Loucy (cell line): ENCODE results near the gene FAM193A.

Source experiments
- H2AFZ ChIP-seq: fragments of 200-600 bp; sonication (generic); 2 replicates; pipeline ENCODE4 v1.6.0; 2016; ENCODE audit warnings: antibody characterized with exemption, mild to moderate bottlenecking, low read length, moderate library complexity
- H3F3A ChIP-seq: fragments of 200-600 bp; 2 replicates; pipeline ENCODE4 v1.6.0; 2016; ENCODE audit warnings: antibody characterized with exemption, low read depth, mild to moderate bottlenecking
- H3K27me3 ChIP-seq: fragments of 200-600 bp; sonication (generic); 2 replicates; pipeline ENCODE4 v1.6.1; 2014; ENCODE audit warnings: low read length, mild to moderate bottlenecking; ENCODE audit not compliant: insufficient read depth, poor library complexity, severe bottlenecking
- H3K36me3 ChIP-seq: fragments of 200-600 bp; sonication (generic); 2 replicates; pipeline ENCODE4 v1.6.1; 2016; ENCODE audit warnings: low read length; ENCODE audit not compliant: insufficient read depth
- H3K4me1 ChIP-seq: fragments of 200-600 bp; sonication (generic); 2 replicates; pipeline ENCODE4 v1.5.1; 2014; ENCODE audit warnings: low read length, mild to moderate bottlenecking; ENCODE audit not compliant: insufficient read depth, poor library complexity, severe bottlenecking
- H3K4me2 ChIP-seq: fragments of 200-600 bp; sonication (generic); 2 replicates; pipeline ENCODE4 v1.6.0; 2014; ENCODE audit warnings: antibody characterized with exemption, low read length, low read depth, mild to moderate bottlenecking; ENCODE audit not compliant: poor library complexity, severe bottlenecking
- H3K4me3 ChIP-seq: fragments of 200-600 bp; sonication (generic); 2 replicates; pipeline ENCODE4 v1.5.1; 2014; ENCODE audit warnings: low read length, mild to moderate bottlenecking, mixed read lengths; ENCODE audit not compliant: poor library complexity, severe bottlenecking
- H3K79me2 ChIP-seq: fragments of 200-600 bp; sonication (generic); 2 replicates; pipeline ENCODE4 v1.6.1; 2014; ENCODE audit warnings: low read length; ENCODE audit not compliant: insufficient read depth
- H3K9ac ChIP-seq: fragments of 200-600 bp; sonication (generic); 2 replicates; pipeline ENCODE4 v1.6.0; 2014; ENCODE audit warnings: mild to moderate bottlenecking, low read depth, low read length, moderate library complexity; ENCODE audit not compliant: poor library complexity, severe bottlenecking
- H3K9me2 ChIP-seq: fragments of 200-600 bp; sonication (generic); replicated peaks from 2 replicates; pipeline ENCODE4 v1.6.1; 2016; ENCODE audit warnings: low read depth, low read length, mixed read lengths
- H3K9me3 ChIP-seq: fragments of 200-600 bp; sonication (generic); 2 replicates; pipeline ENCODE4 v1.6.1; 2014; ENCODE audit warnings: mild to moderate bottlenecking, antibody characterized with exemption, low read length, low read depth; ENCODE audit not compliant: insufficient read depth
- H4K20me1 ChIP-seq: fragments of 200-600 bp; sonication (generic); 2 replicates; pipeline ENCODE4 v1.6.0; 2014; ENCODE audit warnings: antibody characterized with exemption, low read length, mild to moderate bottlenecking; ENCODE audit not compliant: insufficient read depth, poor library complexity, severe bottlenecking
- EZH2phosphoT487 ChIP-seq: fragments of 200-600 bp; IDR thresholded peaks from 2 replicates; pipeline ENCODE4 v1.6.1; 2018; ENCODE audit warnings: antibody characterized with exemption, mild to moderate bottlenecking, moderate library complexity, borderline replicate concordance
- TF ChIP-seq, protein P1 (sequence below): fragments of 200-600 bp; sonication (generic); conservative IDR thresholded peaks from 2 replicates; pipeline ENCODE4 v1.5.1; 2014; ENCODE audit warnings: mild to moderate bottlenecking, antibody characterized with exemption, low read length

The FAM193A gene

DNA sequence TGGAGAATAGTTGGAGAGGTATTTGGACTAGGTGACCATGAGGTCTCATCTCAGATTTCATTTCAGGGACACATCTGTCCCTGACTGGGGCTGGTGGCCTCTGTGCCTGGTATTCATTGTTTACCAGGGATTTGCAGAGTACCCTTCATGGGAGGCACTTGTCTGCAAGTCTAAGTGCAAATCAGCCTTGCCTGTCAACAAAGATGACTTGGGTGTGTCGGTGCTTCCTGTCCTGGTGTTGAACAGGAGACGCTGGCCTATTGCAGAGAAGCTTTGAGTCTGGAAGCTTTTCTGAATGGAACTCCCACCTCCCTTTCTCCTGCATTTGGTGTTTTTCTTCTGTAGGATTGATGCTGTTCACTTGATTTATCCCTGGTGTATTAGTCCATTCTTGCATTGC lies 115.6 kb downstream of the FAM193A start:
- Histone ChIP-seq H3K4me1 (no peaks in the 10 kb centered on the region), H3K27me3 (no peaks in the 10 kb centered on the region), H4K20me1 (no peaks in the 10 kb centered on the region), H3K9ac (no peak overlapping the region), H3K4me3 (no peak overlapping the region), H3K9me3 (no peaks in the 10 kb centered on the region), H3K4me2 (no peak overlapping the region), H3F3A (no peaks in the 10 kb centered on the region), H3K9me2 (no peaks in the 10 kb centered on the region), H3K36me3 (peaks cover 70% of the 10 kb centered on the region; the same call in 1 of the 2 replicates), H2AFZ (no peak overlapping the region), H3K79me2 (no peaks in the 10 kb centered on the region)
- TF ChIP-seq, protein P1, sequence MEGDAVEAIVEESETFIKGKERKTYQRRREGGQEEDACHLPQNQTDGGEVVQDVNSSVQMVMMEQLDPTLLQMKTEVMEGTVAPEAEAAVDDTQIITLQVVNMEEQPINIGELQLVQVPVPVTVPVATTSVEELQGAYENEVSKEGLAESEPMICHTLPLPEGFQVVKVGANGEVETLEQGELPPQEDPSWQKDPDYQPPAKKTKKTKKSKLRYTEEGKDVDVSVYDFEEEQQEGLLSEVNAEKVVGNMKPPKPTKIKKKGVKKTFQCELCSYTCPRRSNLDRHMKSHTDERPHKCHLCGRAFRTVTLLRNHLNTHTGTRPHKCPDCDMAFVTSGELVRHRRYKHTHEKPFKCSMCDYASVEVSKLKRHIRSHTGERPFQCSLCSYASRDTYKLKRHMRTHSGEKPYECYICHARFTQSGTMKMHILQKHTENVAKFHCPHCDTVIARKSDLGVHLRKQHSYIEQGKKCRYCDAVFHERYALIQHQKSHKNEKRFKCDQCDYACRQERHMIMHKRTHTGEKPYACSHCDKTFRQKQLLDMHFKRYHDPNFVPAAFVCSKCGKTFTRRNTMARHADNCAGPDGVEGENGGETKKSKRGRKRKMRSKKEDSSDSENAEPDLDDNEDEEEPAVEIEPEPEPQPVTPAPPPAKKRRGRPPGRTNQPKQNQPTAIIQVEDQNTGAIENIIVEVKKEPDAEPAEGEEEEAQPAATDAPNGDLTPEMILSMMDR, result no peak
- no peak for TF ChIP-seq EZH2phosphoT487

DNA sequence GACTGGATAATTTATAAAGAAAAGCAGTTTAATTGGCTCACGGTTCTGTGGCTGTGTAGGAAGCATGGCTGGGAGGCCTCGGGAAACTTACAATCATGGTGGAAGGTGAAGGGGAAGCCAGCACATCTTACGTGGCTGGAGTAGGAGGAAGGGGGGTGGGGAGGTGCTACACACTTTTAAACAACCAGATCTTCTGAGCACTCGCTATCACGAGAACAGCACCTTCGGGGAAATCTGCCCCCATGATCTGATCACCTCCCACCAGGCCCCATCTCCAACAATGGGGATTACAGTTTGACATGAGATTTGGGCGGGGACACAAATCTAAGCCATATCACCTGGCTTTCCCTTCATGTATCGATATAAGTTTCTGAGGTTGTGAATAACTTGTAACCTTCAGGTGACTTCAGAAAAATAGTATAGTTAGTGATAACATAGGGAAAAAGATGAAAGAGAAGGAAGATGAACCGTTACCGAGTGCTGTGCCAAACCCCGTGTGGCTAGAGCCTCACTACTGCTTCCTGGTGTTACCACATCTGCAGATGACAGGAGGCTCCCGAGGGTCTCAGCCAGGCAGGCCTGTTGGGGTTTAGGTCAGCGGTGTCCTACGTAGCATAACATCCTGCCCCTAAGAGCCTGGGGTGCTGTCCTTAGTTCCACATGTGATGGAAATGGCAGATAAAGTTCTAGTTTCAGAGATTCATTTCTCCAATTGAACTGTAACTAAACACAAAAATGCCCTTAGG lies 116.1 kb downstream of the FAM193A start:
- TF ChIP-seq, protein P1, result no peak
- no peak for TF ChIP-seq EZH2phosphoT487
- H3K27me3 ChIP-seq, result no peaks in the 10 kb centered on the region
- no peak overlapping the region for H3K4me3 ChIP-seq
- H3K79me2 ChIP-seq, result no peaks in the 10 kb centered on the region
- H3F3A ChIP-seq, result no peaks in the 10 kb centered on the region
- H4K20me1 ChIP-seq, result no peaks in the 10 kb centered on the region
- H3K4me1 ChIP-seq, result no peaks in the 10 kb centered on the region
- no peak overlapping the region for H3K9ac ChIP-seq
- H3K4me2 ChIP-seq, result no peak overlapping the region
- no peaks in the 10 kb centered on the region for H3K9me2 ChIP-seq
- no peaks in the 10 kb centered on the region for H3K9me3 ChIP-seq
- peaks cover 71% of the 10 kb centered on the region; the same call in 1 of the 2 replicates for H3K36me3 ChIP-seq
- H2AFZ ChIP-seq, result no peak overlapping the region

DNA sequence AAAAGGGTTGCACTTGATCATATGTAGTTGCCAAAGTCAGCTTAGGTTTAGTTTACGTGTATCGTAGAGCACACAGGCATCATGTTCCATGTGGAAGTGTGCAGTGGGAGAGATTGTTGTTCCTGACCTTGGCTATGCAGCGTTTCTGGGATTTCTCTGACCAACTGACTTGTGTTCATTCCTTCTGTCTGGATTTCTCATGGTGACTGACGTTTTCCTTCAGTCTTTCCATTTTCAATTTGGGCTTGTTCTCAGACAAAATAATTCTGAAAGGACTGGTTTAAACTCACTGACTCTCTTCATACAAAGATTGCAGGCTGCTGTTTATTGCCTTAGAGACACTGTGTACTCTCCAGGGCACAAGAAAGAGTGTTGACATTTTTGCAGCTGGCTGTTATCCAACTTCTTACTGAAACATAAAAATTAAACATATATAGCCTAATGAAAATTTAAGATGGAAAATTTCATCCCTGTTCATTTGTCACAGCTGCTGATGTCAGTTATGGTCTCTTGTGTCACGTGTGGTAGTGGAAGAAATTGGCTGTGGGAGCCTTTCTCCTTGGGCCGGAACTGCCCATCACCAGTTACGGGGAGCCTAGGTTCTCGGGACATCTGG lies 124.3 kb downstream of the FAM193A start:
- H3F3A ChIP-seq, result no peaks in the 10 kb centered on the region
- H3K9me2 ChIP-seq, result no peaks in the 10 kb centered on the region
- no peak overlapping the region for H3K4me2 ChIP-seq
- no peak overlapping the region for H2AFZ ChIP-seq
- H3K4me3 ChIP-seq, result no peak overlapping the region
- no peaks in the 10 kb centered on the region for H4K20me1 ChIP-seq
- H3K9me3 ChIP-seq, result no peaks in the 10 kb centered on the region
- no peaks in the 10 kb centered on the region for H3K79me2 ChIP-seq
- H3K9ac ChIP-seq, result no peak overlapping the region
- H3K36me3 ChIP-seq, result peaks cover 78% of the 10 kb centered on the region; the same call in 1 of the 2 replicates
- no peaks in the 10 kb centered on the region for H3K27me3 ChIP-seq
- no peak for TF ChIP-seq EZH2phosphoT487
- TF ChIP-seq, protein P1, result no peak
- no peaks in the 10 kb centered on the region for H3K4me1 ChIP-seq
